Pancreas (tissue), 10 donors: ENCODE data around the gene WASF2. TPM values are rescaled to one million over a fixed set of nuclear protein-coding genes. Genes with fewer than 3 reads are reported as not detected.

Experiments
- ATAC-seq, 4 donors: fragments of 200-7000 bp; cut with Tn5 transposase; one replicate each; pipeline versions ENCODE4 v1.8.0 to v1.9.1; 2020; ENCODE audit warnings: mild to moderate bottlenecking in 4 of 4, moderate library complexity in 4 of 4
- DNase-seq, 6 donors: peaks; one replicate each; pipeline ENCODE4 v3.0.0-alpha.2; 2020
- FAIRE-seq: peaks from 2 replicates; lab custom pipeline; 2012; peaks lifted over from hg19 to GRCh38; lab: Jason Lieb, UNC
- H3K27ac ChIP-seq, 4 donors: fragments of 200-600 bp; sonication (generic); 1 replicate in 3 of 4; 2 replicates in 1 of 4; pipeline versions ENCODE4 v1.5.0 to v1.8.0; 2020
- H3K27me3 ChIP-seq, 4 donors: fragments of 200-600 bp; one replicate each; pipeline ENCODE4 v1.8.0; 2021
- H3K36me3 ChIP-seq, 3 donors: fragments of 200-600 bp; sonication (generic) in 1 of 3; one replicate each; pipeline versions ENCODE4 v1.5.0 to v1.8.0; 2020 to 2021
- H3K4me1 ChIP-seq, 3 donors: fragments of 200-600 bp; one replicate each; pipeline ENCODE4 v1.8.0; 2021
- H3K4me3 ChIP-seq, 4 donors: fragments of 200-600 bp; sonication (generic) in 2 of 4; one replicate each; pipeline versions ENCODE4 v1.5.0 to v1.8.0; 2020 to 2021
- H3K9me3 ChIP-seq, 4 donors: fragments of 200-600 bp; one replicate each; pipeline ENCODE4 v1.8.0; 2021
- WGBS, 2 donors: extraction: QIAGEN DNeasy Blood & Tissue Kit; methylation state at CpG; one replicate each; pipeline ENCODE4 v1.1.7; 2013; 5-methylcytosine and 5-hydroxymethylcytosine counted together
- intact Hi-C, 3 donors: fragments of 100-400 bp; cut with DNase I; formaldehyde crosslinking; loops; one replicate each; pipeline versions ENCODE4 v1.11.1 to v1.14.2; 2022
- polyA plus RNA-seq, 2 donors: library from polyadenylated mRNA; stranded (reverse); fragments of 200-250 nt; gene quantifications; one replicate each; pipeline ENCODE4 v1.2.3, GENCODE V29; 2013
- total RNA-seq, 6 donors: library from RNA; stranded (reverse); fragmentation: NEBNext Ultra II Directional in 4 of 6; extraction: Animal tissue kit (Norgen Biotek cat#: 25700) in 4 of 6; gene quantifications; one replicate each; pipeline versions ENCODE4 v1.2.1 to v1.2.4, GENCODE V29; 2021 to 2023
- TF ChIP-seq, protein P1 (sequence below), 4 donors: fragments of 200-600 bp; sonication (generic) in 3 of 4; IDR thresholded peaks; one replicate each; pipeline versions ENCODE4 v1.5.0 to v1.8.0; 2021; ENCODE audit warnings: antibody characterized with exemption in 4 of 4
- donor health status: healthy with polysubstance abuse.
- donor health status: DM: no; HTN: no; CAD: no; lungs with moderate emphysema.
- donor health status: DM: no; HTN: no; CAD: no.
- donor health status: control.
- donor health status: control.
- donor health status: Bipolar disorder and iron deficiency.
- donor health status: DM: yes; HTN: yes; CAD: no.
- donor health status: DM: no; HTN: no; CAD: no.
- donor health status: DM: no; HTN: no; CAD: no.
- donor health status: DM: yes; HTN: yes; CAD: no.

The WASF2 gene
- total and polyA plus RNA-seq, 8 donors: 13.5 to 83.2 (median 51.4) TPM

DNA sequence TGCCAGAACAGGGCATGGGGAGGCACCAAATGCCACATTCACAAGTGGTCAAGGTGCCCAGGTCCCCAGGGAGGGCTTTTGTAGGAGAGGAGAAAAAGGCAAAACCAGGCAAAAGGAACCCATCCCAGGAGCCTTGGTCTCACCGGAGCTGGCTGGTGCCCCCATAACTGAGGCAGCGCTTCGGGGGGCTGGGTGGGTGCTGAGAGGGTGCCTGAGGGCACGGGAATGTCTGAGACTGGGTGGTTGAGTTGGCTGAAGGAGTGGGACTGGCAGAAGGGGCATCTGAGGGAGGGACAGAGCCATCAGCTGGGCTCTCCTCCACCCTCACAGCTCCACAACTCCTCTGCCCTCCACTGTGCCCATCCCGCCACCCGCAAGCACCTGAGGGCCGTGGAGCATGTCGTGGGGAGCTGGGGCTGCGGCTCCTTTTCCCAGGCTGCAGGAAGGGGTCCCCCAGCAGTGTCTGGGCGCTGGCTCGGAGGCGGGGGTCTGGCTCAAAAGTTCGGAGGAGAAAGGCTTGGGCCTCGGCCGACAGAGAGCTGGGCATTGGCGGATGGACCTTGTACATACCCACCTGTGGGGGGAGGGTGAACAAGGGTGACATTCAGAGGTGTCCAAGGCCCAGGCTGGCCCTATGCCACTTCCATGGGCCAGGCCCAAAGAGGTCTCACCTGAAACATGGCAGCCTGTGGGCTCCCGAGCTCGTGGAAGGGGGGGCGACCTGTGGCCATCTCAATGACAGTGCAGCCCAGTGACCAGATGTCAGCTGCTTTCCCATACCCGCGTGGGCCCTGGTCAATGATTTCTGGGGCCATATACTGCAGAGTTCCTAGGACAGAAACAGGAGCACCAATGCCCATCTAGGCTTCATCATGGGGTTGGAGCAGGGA is 131.7 kb downstream of the WASF2 start:
- Histone ChIP-seq H3K27ac (no peak overlapping the region), H3K36me3 (no peaks in the 10 kb centered on the region), H3K9me3 (no peaks in the 10 kb centered on the region), H3K27me3 (no peaks in the 10 kb centered on the region), H3K4me3 (no peak overlapping the region), H3K4me1 (peaks cover 0 to 4% (median 0%) of the 10 kb centered on the region in 3 donors)
- intact Hi-C loops: loop anchor here in 1 of 3 donors (5.0 kb wide), 1 partner anchor 34 kb away; the partner anchor contains the start of gene GPR3
- TF ChIP-seq, protein P1, sequence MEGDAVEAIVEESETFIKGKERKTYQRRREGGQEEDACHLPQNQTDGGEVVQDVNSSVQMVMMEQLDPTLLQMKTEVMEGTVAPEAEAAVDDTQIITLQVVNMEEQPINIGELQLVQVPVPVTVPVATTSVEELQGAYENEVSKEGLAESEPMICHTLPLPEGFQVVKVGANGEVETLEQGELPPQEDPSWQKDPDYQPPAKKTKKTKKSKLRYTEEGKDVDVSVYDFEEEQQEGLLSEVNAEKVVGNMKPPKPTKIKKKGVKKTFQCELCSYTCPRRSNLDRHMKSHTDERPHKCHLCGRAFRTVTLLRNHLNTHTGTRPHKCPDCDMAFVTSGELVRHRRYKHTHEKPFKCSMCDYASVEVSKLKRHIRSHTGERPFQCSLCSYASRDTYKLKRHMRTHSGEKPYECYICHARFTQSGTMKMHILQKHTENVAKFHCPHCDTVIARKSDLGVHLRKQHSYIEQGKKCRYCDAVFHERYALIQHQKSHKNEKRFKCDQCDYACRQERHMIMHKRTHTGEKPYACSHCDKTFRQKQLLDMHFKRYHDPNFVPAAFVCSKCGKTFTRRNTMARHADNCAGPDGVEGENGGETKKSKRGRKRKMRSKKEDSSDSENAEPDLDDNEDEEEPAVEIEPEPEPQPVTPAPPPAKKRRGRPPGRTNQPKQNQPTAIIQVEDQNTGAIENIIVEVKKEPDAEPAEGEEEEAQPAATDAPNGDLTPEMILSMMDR (IDR thresholded peaks at IDR 0.05): no peak
- no peak for ATAC-seq
- FAIRE-seq: no peak
- WGBS, 2 donors: 79 to 81% methylated on average over 21 of the region's 21 CpGs
- peak in 2 of 6 donors; percentile 46 to 75 for DNase-seq

DNA sequence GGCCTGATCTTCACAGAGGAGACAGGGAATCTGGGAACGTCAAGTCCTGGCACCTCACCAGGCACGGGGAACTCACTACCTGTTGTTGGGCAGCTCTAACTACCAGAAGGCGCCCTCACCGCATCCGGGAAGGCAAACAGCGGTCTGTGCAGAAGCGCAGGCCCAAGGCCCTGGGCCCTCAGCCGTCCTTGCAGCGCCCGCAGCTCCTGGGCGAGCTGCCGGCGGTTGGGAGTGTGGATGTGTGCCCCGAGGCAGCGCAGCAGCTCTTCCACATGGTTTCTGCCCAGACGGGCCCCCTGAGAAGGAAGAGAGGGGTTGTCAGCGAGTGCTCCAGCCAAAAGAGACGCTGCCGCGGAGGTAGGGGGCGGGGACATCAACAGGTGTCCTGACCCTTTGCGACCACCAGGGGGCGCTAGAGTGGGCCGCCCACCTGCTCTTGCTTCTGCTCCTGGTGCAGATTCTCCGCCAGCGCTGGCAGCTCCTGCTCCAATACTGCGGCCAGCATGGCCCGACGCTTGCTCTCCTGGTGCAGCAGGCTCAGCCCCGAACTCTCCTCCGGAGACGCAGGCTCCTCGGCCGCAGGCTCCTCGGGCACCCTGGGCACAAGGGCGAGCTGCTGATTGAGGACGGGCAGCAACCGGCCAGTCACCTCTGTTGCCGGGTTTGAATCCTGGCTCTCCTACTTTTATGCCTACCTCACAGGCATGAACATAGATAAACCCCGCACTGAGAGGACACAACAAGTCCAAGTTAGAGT is 132.5 kb downstream of the WASF2 start:
- peaks cover 0 to 4% (median 0%) of the 10 kb centered on the region in 3 donors for H3K4me1 ChIP-seq
- WGBS, 2 donors: 11 to 13% methylated on average over 40 of the region's 40 CpGs
- no peak for FAIRE-seq
- no peak overlapping the region for H3K27ac ChIP-seq
- H3K27me3 ChIP-seq: no peaks in the 10 kb centered on the region
- ATAC-seq: peak; percentile 86 to 93 (median 90)
- H3K9me3 ChIP-seq: no peaks in the 10 kb centered on the region
- peak overlapping the region in 3 of 4 donors; percentile 18 to 38 (median 38) for H3K4me3 ChIP-seq
- DNase-seq: peak; percentile 72 to 94 (median 84)
- TF ChIP-seq, protein P1 (IDR thresholded peaks at IDR 0.05): peak; percentile 99 to 100 (median 100)
- H3K36me3 ChIP-seq: no peaks in the 10 kb centered on the region
- intact Hi-C loops: loop anchor here in 1 of 3 donors (5.0 kb wide), 1 partner anchor 35 kb away; the partner anchor contains the start of gene GPR3

DNA sequence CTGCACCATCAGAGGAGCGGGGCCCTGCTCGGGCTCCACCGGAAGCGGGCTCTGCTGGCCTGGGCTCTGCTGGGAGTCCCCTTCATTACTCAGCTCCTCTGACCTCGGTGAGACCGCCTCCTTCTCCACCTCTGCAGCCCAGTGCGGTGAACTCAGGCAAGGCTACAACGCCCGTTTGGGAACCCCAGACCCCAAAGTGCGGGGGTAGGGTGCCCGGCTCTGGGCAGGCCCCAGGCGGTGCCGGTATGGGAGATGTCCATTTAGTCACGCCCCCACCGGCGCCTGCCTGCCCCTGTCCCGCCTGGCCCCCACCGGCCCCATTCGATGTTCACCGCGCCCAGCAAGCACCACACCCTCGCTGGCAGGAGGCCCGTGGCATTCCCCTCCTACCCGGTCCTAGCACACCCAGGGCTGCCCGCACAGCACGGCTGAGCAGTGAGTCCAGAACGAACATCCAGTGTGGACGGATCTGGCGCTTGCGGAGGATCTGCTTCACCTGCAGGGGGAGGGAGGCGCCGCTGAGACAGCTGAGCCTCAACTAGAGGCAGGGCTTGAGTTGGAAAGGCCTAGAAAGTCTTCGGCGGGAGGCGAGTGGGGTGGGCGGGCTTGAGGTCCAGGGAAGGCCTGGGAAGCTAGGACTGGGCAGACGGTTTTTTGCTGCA is 133.2 kb downstream of the WASF2 start:
- no peaks in the 10 kb centered on the region for H3K27me3 ChIP-seq
- TF ChIP-seq, protein P1 (IDR thresholded peaks at IDR 0.05): no peak
- peak in 5 of 6 donors; percentile 39 to 86 (median 62) for DNase-seq
- no peaks in the 10 kb centered on the region for H3K9me3 ChIP-seq
- intact Hi-C loops: loop anchor here in 1 of 3 donors (5.0 kb wide), 1 partner anchor 36 kb away; the partner anchor contains the start of gene GPR3
- no peak overlapping the region for H3K27ac ChIP-seq
- H3K4me3 ChIP-seq: peak overlapping the region in 2 of 4 donors; percentile 38
- no peak for FAIRE-seq
- ATAC-seq: peak; percentile 28 to 49 (median 38)
- 70 to 71% methylated on average over 37 of the region's 37 CpGs for WGBS, 2 donors
- peaks cover 0 to 4% (median 0%) of the 10 kb centered on the region in 3 donors for H3K4me1 ChIP-seq
- no peaks in the 10 kb centered on the region for H3K36me3 ChIP-seq

DNA sequence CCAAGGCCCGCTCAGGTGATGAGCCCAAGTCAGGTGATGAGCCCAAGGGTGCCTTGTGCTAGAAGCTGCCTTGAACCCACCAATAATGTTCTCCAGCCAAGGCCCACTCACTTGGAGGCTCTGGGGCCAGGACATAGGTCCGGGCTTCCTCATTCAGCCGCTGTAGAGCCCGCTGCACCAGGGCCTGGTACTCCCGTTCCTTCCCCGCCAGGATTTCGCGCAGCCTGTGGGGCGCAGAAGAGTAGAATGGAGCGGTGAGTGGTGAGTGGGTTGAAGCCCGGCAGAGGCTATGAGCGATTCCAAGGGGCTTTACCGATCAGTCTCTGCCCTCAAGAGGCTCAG is 133.7 kb downstream of the WASF2 start:
- ATAC-seq (no peak), FAIRE-seq (no peak), DNase-seq (no peak)
- no peaks in the 10 kb centered on the region for H3K9me3 ChIP-seq
- WGBS, 2 donors: 92 to 95% methylated on average over 13 of the region's 13 CpGs
- no peak overlapping the region for H3K27ac ChIP-seq
- intact Hi-C loops: loop anchor here in 1 of 3 donors (5.0 kb wide), 1 partner anchor 36 kb away; the partner anchor contains the start of gene GPR3
- no peak overlapping the region for H3K4me3 ChIP-seq
- H3K27me3 ChIP-seq: no peaks in the 10 kb centered on the region
- TF ChIP-seq, protein P1 (IDR thresholded peaks at IDR 0.05): no peak
- H3K36me3 ChIP-seq: no peaks in the 10 kb centered on the region
- peaks cover 0 to 4% (median 0%) of the 10 kb centered on the region in 3 donors for H3K4me1 ChIP-seq
